Retinal pigment epithelial cell (primary cell): Measurements from ENCODE around the gene PRAME.

Experiments
- DNase-seq: peaks from one replicate; pipeline ENCODE4 v3.0.0-alpha.2; 2010; ENCODE audit warnings: low read depth
- H3K4me3 ChIP-seq: 2 replicates; pipeline ENCODE4 v1.5.1; 2011; ENCODE audit warnings: mild to moderate bottlenecking, low read length, control low read depth, moderate library complexity
- CTCF ChIP-seq: conservative IDR thresholded peaks from 2 replicates; pipeline ENCODE4 v1.5.1; 2011; ENCODE audit warnings: low read depth, low read length, control low read depth, inconsistent platforms

PRAME gene

GRCh38 chr22:22553735-22554586 lies 5.1 kb downstream of the PRAME start:
- no peak for DNase-seq
- no peak overlapping the region for H3K4me3 ChIP-seq
- no peak for TF ChIP-seq CTCF

- TF ChIP-seq CTCF: no peak
Observed at GRCh38 chr22:22553141-22553540, 5.9 kb downstream of the PRAME start.

GRCh38 chr22:22552630-22553029 lies 6.4 kb downstream of the PRAME start:
- TF ChIP-seq CTCF: peak; percentile 15

More at GRCh38 chr22:22553141-22553540, 5.9 kb downstream of the PRAME start:
- no peak for DNase-seq
- no peak overlapping the region for H3K4me3 ChIP-seq

GRCh38 chr22:22550789-22551434 lies 8.2 kb downstream of the PRAME start:
- no peak overlapping the region for H3K4me3 ChIP-seq

More at GRCh38 chr22:22552630-22553029, 6.4 kb downstream of the PRAME start:
- DNase-seq: no peak
- no peak overlapping the region for H3K4me3 ChIP-seq

GRCh38 chr22:22548910-22549309 lies 10.2 kb downstream of the PRAME start:
- H3K4me3 ChIP-seq: no peak overlapping the region

More at GRCh38 chr22:22550789-22551434, 8.2 kb downstream of the PRAME start:
- TF ChIP-seq CTCF: no peak
- DNase-seq: no peak

GRCh38 chr22:22548317-22548716 lies 10.7 kb downstream of the PRAME start:
- no peak overlapping the region for H3K4me3 ChIP-seq
- TF ChIP-seq CTCF: no peak
- DNase-seq: no peak

More at GRCh38 chr22:22548910-22549309, 10.2 kb downstream of the PRAME start:
- DNase-seq: no peak
- no peak for TF ChIP-seq CTCF
